GM12878 (cell line): Measurements from ENCODE around the gene UHRF1. TPM values are rescaled to one million over a fixed set of nuclear protein-coding genes. Genes with fewer than 3 reads are reported as not detected.

Experiments used
- ATAC-seq: fragments of 200-7000 bp; cut with Tn5 transposase; 3 replicates; pipeline ENCODE4 v1.9.1; 2020; ENCODE audit warnings: mild to moderate bottlenecking, moderate library complexity
- BruUV-seq: library from RNA; stranded (reverse); fragments of 400-500 nt; replicated peaks from 2 replicates; lab custom pipeline; 2021; lab: Mats Ljungman, UMichigan
- CTCF ChIA-PET: fragments of 300-600 bp; sonication (Branson Sonifier 250); formaldehyde crosslinking; extraction: SDS; loops from one replicate; lab custom pipeline; 2021; ENCODE audit warnings: inconsistent platforms; lab: Yijun Ruan, JAX
- POLR2A ChIA-PET: fragments of 350-600 bp; formaldehyde crosslinking; extraction: SDS; loops from one replicate; lab custom pipeline; 2021; ENCODE audit warnings: inconsistent platforms; lab: Charles Lee
- RAD21 ChIA-PET: fragments of 300-600 bp; sonication (Branson Sonifier 250); formaldehyde crosslinking; loops from one replicate; lab custom pipeline; 2023; ENCODE audit warnings: antibody characterized with exemption; ENCODE audit not compliant: unreplicated experiment; lab: Charles Lee
- SMC1A ChIA-PET: fragments of 300-600 bp; sonication (Branson Sonifier 250); formaldehyde crosslinking; loops from one replicate; lab custom pipeline; 2023; ENCODE audit not compliant: unreplicated experiment, uncharacterized antibody; lab: Charles Lee
- DNase-seq: peaks from one replicate; pipeline ENCODE4 v3.0.0-alpha.2; 2011; ENCODE audit warnings: low read depth, low spot score
- FAIRE-seq: peaks from 3 replicates; lab custom pipeline; 2011; peaks lifted over from hg19 to GRCh38; lab: Jason Lieb, UNC
- H2AFZ ChIP-seq: 2 replicates; pipeline ENCODE4 v1.6.0; 2011; ENCODE audit warnings: low read depth, low read length, control low read depth; ENCODE audit not compliant: control insufficient read depth
- H3K27ac ChIP-seq: 2 replicates; pipeline ENCODE4 v1.5.1; 2011; ENCODE audit warnings: control low read depth; ENCODE audit not compliant: control insufficient read depth, insufficient read depth
- H3K27me3 ChIP-seq, 2 experiments: replicated peaks in 1 of 2; 2 replicates each; pipeline versions ENCODE4 v1.6.0 to v1.6.1; 2011; ENCODE audit warnings: low read length in 1 of 2; ENCODE audit not compliant: control insufficient read depth in 2 of 2, insufficient read depth in 2 of 2
- H3K36me3 ChIP-seq, 2 experiments: 2 replicates each; pipeline ENCODE4 v1.5.1; 2011; ENCODE audit warnings: low read length in 1 of 2; ENCODE audit not compliant: control insufficient read depth in 2 of 2, insufficient read depth in 2 of 2
- H3K4me1 ChIP-seq: 2 replicates; pipeline ENCODE4 v1.6.1; 2011; ENCODE audit warnings: mild to moderate bottlenecking, low read length, moderate library complexity, mixed read lengths; ENCODE audit not compliant: control insufficient read depth, insufficient read depth
- H3K4me2 ChIP-seq: 2 replicates; pipeline ENCODE4 v1.6.0; 2011; ENCODE audit warnings: control low read depth; ENCODE audit not compliant: control insufficient read depth, insufficient read depth
- H3K4me3 ChIP-seq: fragments of 200-600 bp; sonication (generic); 2 replicates; pipeline ENCODE4 v1.5.1; 2016
- H3K79me2 ChIP-seq: 2 replicates; pipeline ENCODE4 v1.6.0; 2011; ENCODE audit warnings: low read length; ENCODE audit not compliant: control insufficient read depth, insufficient read depth
- H3K9ac ChIP-seq: 2 replicates; pipeline ENCODE4 v1.8.0; 2011; ENCODE audit warnings: low read length, control low read depth, mixed read lengths; ENCODE audit not compliant: control insufficient read depth, insufficient read depth
- H3K9me3 ChIP-seq: replicated peaks from 3 replicates; pipeline ENCODE4 v1.5.1; 2011; ENCODE audit warnings: mild to moderate bottlenecking, low read length; ENCODE audit not compliant: control insufficient read depth, insufficient read depth
- H4K20me1 ChIP-seq: 2 replicates; pipeline ENCODE4 v1.6.0; 2011; ENCODE audit not compliant: control insufficient read depth, insufficient read depth
- whole genome bisulfite sequencing: methylation state at CpG from one replicate; pipeline ENCODE4 v1.1.6; 2016; ENCODE audit warnings: low lambda C conversion rate; ENCODE audit not compliant: insufficient replicate concordance, insufficient coverage; ENCODE audit errors: missing lambda C conversion rate; 5-methylcytosine and 5-hydroxymethylcytosine counted together
- in situ Hi-C: fragments of 300-500 bp; cut with MboI; formaldehyde crosslinking; loops from 9 replicates; pipeline ENCODE4 v1.14.3; 2018; ENCODE audit warnings: mixed read lengths
- intact Hi-C: fragments of 100-400 bp; cut with micrococcal nuclease; formaldehyde crosslinking; loops from one replicate; pipeline ENCODE4 v1.14.2; 2022; ENCODE audit not compliant: unreplicated experiment
- polyA plus RNA-seq, 11 experiments: library from polyadenylated mRNA; depleted of rRNA in 4 of 11; unstranded in 6 of 11; stranded (reverse) in 5 of 11; fragments of >200 nt; fragmentation: Nextera tagmentation in 4 of 11; fragmentation: Illumina TruSeq in 1 of 11; extraction: Ambion mirVana in 4 of 11; extraction: Trizol in 1 of 11; gene quantifications; 1 replicate in 1 of 11; 2 replicates in 10 of 11; pipeline versions ENCODE4 v1.2.1 to v1.2.3, GENCODE V29; 2011 to 2016; ENCODE audit warnings: inconsistent platforms in 2 of 11, missing spikeins in 2 of 11, low read depth in 1 of 11
- total RNA-seq, 4 experiments: library from RNA; depleted of rRNA in 3 of 4; stranded (reverse); fragments of >200 nt in 3 of 4; fragmentation: Illumina TruSeq in 1 of 4; extraction: Trizol in 1 of 4; gene quantifications; 2 replicates each; pipeline versions ENCODE4 v1.2.1 to v1.2.3, GENCODE V29; 2013 to 2021
- TF ChIP-seq, protein P1 (sequence below): IDR thresholded peaks from 2 replicates; pipeline ENCODE4 v1.6.1; 2012; ENCODE audit warnings: improper control_type of control experiment, low read depth, low read length; ENCODE audit not compliant: insufficient replicate concordance

Gene UHRF1
- total and polyA plus RNA-seq, 10 of the 15 experiments (the other 5 are each of a cell fraction or from before 2014, with no cell fraction given), result 13.0 to 109 (median 37.7) TPM

DNA sequence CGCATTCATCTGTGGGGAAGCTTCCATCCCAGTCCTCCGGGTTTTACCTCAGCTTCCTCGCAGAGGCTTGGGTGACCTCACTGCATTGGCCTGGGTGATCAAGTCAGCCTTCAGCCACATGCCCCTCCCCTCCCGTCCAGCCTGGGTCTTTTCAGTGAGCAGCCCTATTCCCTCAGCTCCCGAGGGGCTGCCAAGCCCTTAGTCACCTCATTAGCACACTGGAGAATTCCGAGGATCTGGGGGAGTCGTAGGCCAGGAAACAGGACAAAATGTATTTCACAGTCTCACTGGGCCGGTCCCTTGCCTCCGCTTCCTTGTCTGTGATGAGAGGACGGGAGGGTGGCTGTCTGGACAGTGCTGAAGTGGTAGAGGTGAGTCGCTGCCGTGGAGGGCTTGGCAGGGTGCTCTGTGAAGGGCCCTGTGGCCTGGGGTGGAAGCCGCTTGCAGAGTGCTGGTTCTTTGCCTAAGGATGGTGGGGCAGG is 79.5 kb downstream of the UHRF1 start:
- H3K79me2 ChIP-seq, result peaks cover 26% of the 10 kb centered on the region
- in situ Hi-C loops, result no loop called here

More for the DNA sequence above, 79.5 kb downstream of the UHRF1 start:
- Histone ChIP-seq H3K27ac (no peak overlapping the region), H3K36me3 (peaks cover 0 to 8% of the 10 kb centered on the region in 2 experiments; a peak in 1 of 4 replicates), H3K4me3 (no peak overlapping the region), H3K4me1 (no peaks in the 10 kb centered on the region), H3K4me2 (no peak overlapping the region), H3K9me3 (no peaks in the 10 kb centered on the region; the same call in 2 of the 3 replicates), H2AFZ (no peak overlapping the region), H4K20me1 (0 out of 2 replicates have a peak, but pooled peaks cover 6% of the 10 kb centered on the region), H3K27me3 (no peaks in the 10 kb centered on the region), H3K9ac (no peak overlapping the region)
- POLR2A ChIA-PET, result no interaction called here
- RAD21 ChIA-PET, result no interaction called here
- FAIRE-seq (no peak), DNase-seq (no peak), ATAC-seq (no peak)
- intact Hi-C loops, result no loop called here
- WGBS, result 66% methylated on average over 13 of the region's 13 CpGs
- SMC1A ChIA-PET, result no interaction called here
- no TSS peak for BruUV-seq
- TF ChIP-seq, protein P1, sequence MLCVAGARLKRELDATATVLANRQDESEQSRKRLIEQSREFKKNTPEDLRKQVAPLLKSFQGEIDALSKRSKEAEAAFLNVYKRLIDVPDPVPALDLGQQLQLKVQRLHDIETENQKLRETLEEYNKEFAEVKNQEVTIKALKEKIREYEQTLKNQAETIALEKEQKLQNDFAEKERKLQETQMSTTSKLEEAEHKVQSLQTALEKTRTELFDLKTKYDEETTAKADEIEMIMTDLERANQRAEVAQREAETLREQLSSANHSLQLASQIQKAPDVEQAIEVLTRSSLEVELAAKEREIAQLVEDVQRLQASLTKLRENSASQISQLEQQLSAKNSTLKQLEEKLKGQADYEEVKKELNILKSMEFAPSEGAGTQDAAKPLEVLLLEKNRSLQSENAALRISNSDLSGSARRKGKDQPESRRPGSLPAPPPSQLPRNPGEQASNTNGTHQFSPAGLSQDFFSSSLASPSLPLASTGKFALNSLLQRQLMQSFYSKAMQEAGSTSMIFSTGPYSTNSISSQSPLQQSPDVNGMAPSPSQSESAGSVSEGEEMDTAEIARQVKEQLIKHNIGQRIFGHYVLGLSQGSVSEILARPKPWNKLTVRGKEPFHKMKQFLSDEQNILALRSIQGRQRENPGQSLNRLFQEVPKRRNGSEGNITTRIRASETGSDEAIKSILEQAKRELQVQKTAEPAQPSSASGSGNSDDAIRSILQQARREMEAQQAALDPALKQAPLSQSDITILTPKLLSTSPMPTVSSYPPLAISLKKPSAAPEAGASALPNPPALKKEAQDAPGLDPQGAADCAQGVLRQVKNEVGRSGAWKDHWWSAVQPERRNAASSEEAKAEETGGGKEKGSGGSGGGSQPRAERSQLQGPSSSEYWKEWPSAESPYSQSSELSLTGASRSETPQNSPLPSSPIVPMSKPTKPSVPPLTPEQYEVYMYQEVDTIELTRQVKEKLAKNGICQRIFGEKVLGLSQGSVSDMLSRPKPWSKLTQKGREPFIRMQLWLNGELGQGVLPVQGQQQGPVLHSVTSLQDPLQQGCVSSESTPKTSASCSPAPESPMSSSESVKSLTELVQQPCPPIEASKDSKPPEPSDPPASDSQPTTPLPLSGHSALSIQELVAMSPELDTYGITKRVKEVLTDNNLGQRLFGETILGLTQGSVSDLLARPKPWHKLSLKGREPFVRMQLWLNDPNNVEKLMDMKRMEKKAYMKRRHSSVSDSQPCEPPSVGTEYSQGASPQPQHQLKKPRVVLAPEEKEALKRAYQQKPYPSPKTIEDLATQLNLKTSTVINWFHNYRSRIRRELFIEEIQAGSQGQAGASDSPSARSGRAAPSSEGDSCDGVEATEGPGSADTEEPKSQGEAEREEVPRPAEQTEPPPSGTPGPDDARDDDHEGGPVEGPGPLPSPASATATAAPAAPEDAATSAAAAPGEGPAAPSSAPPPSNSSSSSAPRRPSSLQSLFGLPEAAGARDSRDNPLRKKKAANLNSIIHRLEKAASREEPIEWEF, result no peak
- CTCF ChIA-PET, result interaction anchor here (1.2 kb wide), 1 partner anchor 41 kb away, joined by 3 read pairs; no protein-coding TSS in a partner anchor
